Endodermal cell (in vitro differentiated cells): ENCODE results near the gene BCL7B. TPM values are rescaled to one million over a fixed set of nuclear protein-coding genes. Genes with fewer than 3 reads are reported as not detected.

Experiments used
- DNase-seq: peaks from one replicate; pipeline ENCODE4 v3.0.0-alpha.2; 2017
- H3K27ac ChIP-seq: 2 replicates; pipeline ENCODE4 v1.5.1; 2013; ENCODE audit warnings: mild to moderate bottlenecking, low read depth, low read length, moderate library complexity
- H3K27me3 ChIP-seq: 2 replicates; pipeline ENCODE4 v1.6.1; 2013; ENCODE audit warnings: mild to moderate bottlenecking, low read length, moderate library complexity; ENCODE audit not compliant: insufficient read depth, control insufficient read depth, poor library complexity, severe bottlenecking
- H3K36me3 ChIP-seq: 2 replicates; pipeline ENCODE4 v1.7.0; 2013; ENCODE audit warnings: mild to moderate bottlenecking, low read length, moderate library complexity; ENCODE audit not compliant: control insufficient read depth, insufficient read depth
- H3K4me1 ChIP-seq: one replicate; pipeline ENCODE4 v1.7.0; 2013; ENCODE audit warnings: low read length; ENCODE audit not compliant: control insufficient read depth, insufficient read depth
- H3K4me3 ChIP-seq: 2 replicates; pipeline ENCODE4 v1.5.1; 2013; ENCODE audit warnings: mild to moderate bottlenecking, low read length, moderate library complexity
- H3K9ac ChIP-seq: 2 replicates; pipeline ENCODE4 v1.6.1; 2013; ENCODE audit warnings: mild to moderate bottlenecking, low read length, moderate library complexity; ENCODE audit not compliant: poor library complexity, severe bottlenecking; ENCODE audit errors: extremely low read depth
- H3K9me3 ChIP-seq: 2 replicates; pipeline ENCODE4 v1.6.1; 2013; ENCODE audit warnings: mild to moderate bottlenecking, low read length, moderate library complexity; ENCODE audit not compliant: control insufficient read depth
- H3K27ac Mint-ChIP-seq: 2 replicates; pipeline ENCODE4 v1.8.0; 2020; ENCODE audit warnings: mixed read lengths
- H3K27me3 Mint-ChIP-seq: 2 replicates; pipeline ENCODE4 v1.8.0; 2021; ENCODE audit warnings: mild to moderate bottlenecking, mixed read lengths; ENCODE audit not compliant: insufficient read depth
- H3K36me3 Mint-ChIP-seq: 2 replicates; pipeline ENCODE4 v1.8.0; 2020; ENCODE audit warnings: low read depth, mixed read lengths
- H3K4me1 Mint-ChIP-seq: 2 replicates; pipeline ENCODE4 v1.8.0; 2020; ENCODE audit warnings: mixed read lengths
- H3K4me3 Mint-ChIP-seq: 2 replicates; pipeline ENCODE4 v1.8.0; 2020; ENCODE audit warnings: mild to moderate bottlenecking, moderate library complexity, mixed read lengths
- H3K9me3 Mint-ChIP-seq: 2 replicates; pipeline ENCODE4 v1.8.0; 2020; ENCODE audit warnings: mild to moderate bottlenecking, mixed read lengths
- WGBS, 2 experiments: methylation state at CpG; one replicate each; pipeline versions ENCODE4 v1.1.5 to v1.1.7; 2013; ENCODE audit warnings: missing lambda C conversion rate in 2 of 2, mixed read lengths in 1 of 2; ENCODE audit not compliant: insufficient coverage in 1 of 2, insufficient read length in 1 of 2; 5-methylcytosine and 5-hydroxymethylcytosine counted together
- total RNA-seq, 2 donors: library from RNA; stranded (reverse); fragmentation: NEBNext Ultra II Directional in 1 of 2; extraction: Animal tissue kit (Norgen Biotek cat#: 25700) in 1 of 2; gene quantifications; 2 replicates in 1 of 2; 3 replicates in 1 of 2; pipeline ENCODE4 v1.2.1, GENCODE V29; 2021
- TF ChIP-seq, protein P1 (sequence below): fragments of 200-600 bp; sonication (generic); conservative IDR thresholded peaks from 2 replicates; pipeline ENCODE4 v1.5.0; 2021; ENCODE audit warnings: antibody characterized with exemption, mild to moderate bottlenecking

The BCL7B gene
- total RNA-seq, 2 donors from 2014 or later, result 31.0 to 37.7 TPM

DNA sequence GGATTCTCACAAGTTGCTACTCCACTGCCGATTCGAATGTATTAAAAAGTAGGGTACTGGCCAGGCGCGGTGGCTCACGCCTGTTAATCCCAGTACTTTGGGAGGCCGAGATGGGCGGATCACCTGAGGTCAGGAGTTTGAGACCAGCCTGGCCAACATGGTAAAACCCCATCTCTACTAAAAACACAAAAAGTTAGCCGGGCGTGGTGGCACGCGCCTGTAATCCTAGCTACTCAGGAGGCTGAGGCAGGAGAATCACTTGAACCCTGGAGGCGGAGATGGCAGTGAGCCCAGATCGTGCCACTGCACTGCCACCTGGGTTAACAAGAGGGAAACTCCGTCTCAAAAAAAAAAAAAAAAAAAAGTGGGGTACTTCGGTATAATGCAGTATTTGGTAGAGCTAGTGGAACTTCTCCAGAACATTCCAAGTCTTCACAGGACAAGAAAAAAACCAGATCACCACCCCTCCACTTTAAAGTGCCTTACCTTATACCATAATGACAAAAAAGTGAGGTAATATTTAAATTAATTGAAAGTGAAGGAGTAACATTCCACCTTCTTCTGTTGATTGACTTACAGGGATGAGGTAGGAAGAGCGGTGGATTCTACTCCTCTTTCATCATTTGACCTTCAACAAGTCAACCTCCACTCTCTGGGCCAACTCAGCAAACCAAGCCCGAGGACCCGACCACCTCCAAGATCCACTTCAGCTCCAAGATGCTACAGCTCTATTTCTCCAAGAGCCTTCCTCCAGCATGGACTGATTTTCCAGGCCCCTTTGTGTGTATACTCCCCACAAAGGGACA lies 37.4 kb downstream of the BCL7B start:
- H3K27me3 ChIP-seq, result no peaks in the 10 kb centered on the region
- H3K9ac ChIP-seq, result peak overlapping the region; percentile 57
- Mint-ChIP-seq H3K27me3 (no peaks in the 10 kb centered on the region), H3K27ac (peak overlapping the region; percentile 84), H3K9me3 (no peaks in the 10 kb centered on the region), H3K36me3 (peaks cover 40% of the 10 kb centered on the region), H3K4me3 (peak overlapping the region; percentile 76), H3K4me1 (peaks cover 27% of the 10 kb centered on the region)
- H3K9me3 ChIP-seq, result peaks cover 6% of the 10 kb centered on the region
- TF ChIP-seq, protein P1, sequence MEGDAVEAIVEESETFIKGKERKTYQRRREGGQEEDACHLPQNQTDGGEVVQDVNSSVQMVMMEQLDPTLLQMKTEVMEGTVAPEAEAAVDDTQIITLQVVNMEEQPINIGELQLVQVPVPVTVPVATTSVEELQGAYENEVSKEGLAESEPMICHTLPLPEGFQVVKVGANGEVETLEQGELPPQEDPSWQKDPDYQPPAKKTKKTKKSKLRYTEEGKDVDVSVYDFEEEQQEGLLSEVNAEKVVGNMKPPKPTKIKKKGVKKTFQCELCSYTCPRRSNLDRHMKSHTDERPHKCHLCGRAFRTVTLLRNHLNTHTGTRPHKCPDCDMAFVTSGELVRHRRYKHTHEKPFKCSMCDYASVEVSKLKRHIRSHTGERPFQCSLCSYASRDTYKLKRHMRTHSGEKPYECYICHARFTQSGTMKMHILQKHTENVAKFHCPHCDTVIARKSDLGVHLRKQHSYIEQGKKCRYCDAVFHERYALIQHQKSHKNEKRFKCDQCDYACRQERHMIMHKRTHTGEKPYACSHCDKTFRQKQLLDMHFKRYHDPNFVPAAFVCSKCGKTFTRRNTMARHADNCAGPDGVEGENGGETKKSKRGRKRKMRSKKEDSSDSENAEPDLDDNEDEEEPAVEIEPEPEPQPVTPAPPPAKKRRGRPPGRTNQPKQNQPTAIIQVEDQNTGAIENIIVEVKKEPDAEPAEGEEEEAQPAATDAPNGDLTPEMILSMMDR, result peak; percentile 12
- H3K4me3 ChIP-seq, result peak overlapping the region; percentile 90
- H3K36me3 ChIP-seq, result peaks cover 43% of the 10 kb centered on the region
- DNase-seq, result no peak
- WGBS, 2 experiments, result 76 to 89% methylated on average over 15 to 17 of the region's 18 CpGs
- H3K4me1 ChIP-seq, result no peaks in the 10 kb centered on the region
- H3K27ac ChIP-seq, result no peak overlapping the region

DNA sequence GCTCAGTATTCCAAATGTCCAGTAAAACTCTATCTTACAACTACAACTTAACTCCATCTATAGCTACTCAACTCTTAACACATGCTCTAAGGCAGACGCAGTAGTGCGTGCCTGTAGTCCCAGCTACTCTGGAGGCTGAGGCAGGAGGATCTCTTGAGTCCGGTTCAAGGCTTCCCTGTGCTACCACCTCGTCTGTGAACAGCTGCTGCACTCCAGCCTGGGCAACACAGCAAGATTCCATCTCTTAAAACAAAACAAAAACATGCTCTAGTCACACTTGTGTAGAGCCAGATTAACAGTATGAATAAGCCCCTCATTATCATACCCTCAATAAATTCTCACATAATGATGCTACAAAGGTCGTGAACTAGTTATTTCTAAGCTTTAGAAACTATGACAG lies 39.0 kb downstream of the BCL7B start:
- 92 to 95% methylated on average over 5 of the region's 5 CpGs for WGBS, 2 experiments
- no peaks in the 10 kb centered on the region for H3K9me3 Mint-ChIP-seq
- peaks cover 55% of the 10 kb centered on the region for H3K36me3 ChIP-seq

DNA sequence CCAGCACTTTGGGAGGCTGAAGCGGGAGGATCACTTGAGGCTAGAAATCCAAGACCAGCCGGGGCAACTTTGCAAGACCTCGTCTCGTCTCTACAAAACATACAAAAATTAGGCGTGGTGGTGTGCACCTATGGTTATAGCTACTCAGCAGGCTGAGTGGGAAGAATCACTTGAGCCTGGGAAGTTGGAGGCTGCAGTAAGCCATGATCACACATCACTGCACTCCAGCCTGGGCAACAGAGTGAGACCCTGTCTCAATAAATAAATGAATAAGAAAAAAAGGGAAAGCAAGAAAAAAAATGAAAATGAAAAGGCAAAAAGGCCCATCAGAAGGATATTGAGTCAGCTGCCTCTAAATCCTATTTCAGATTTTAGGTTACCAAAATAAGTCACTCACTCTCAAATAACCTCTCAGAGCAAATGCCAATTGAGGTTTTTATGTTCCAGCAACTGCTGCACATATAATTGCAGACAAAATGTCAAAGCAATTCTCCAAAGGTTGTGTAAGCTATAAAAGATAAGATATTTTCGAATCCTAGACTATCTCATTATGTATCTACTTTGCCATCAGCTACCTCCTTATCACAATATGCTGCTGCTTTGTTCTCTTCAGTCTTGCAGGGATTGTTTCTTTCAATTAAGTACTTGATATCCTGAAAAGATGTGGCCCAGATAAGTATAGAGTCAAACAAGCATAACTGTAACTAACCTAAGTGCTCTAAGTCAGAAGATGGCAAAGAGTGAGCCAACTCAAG lies 40.1 kb downstream of the BCL7B start:
- H3K9me3 ChIP-seq, result peaks cover 6% of the 10 kb centered on the region
- peaks cover 23% of the 10 kb centered on the region for H3K4me1 Mint-ChIP-seq
- no peak overlapping the region for H3K27ac Mint-ChIP-seq
- no peaks in the 10 kb centered on the region for H3K9me3 Mint-ChIP-seq
- no peaks in the 10 kb centered on the region for H3K4me1 ChIP-seq
- no peak for DNase-seq
- peaks cover 64% of the 10 kb centered on the region for H3K36me3 ChIP-seq
- H3K27me3 ChIP-seq, result no peaks in the 10 kb centered on the region
- H3K4me3 ChIP-seq, result no peak overlapping the region
- TF ChIP-seq, protein P1, result no peak
- H3K27me3 Mint-ChIP-seq, result no peaks in the 10 kb centered on the region
- no peak overlapping the region for H3K4me3 Mint-ChIP-seq
- H3K27ac ChIP-seq, result no peak overlapping the region
- 91 to 98% methylated on average over 4 to 6 of the region's 6 CpGs for WGBS, 2 experiments
- no peak overlapping the region for H3K9ac ChIP-seq
- H3K36me3 Mint-ChIP-seq, result peaks cover 59% of the 10 kb centered on the region

More for the DNA sequence above, 39.0 kb downstream of the BCL7B start:
- DNase-seq, result no peak
- Histone ChIP-seq H3K9me3 (peaks cover 6% of the 10 kb centered on the region), H3K4me3 (peak overlapping the region; percentile 90), H3K27me3 (no peaks in the 10 kb centered on the region), H3K9ac (no peak overlapping the region), H3K4me1 (no peaks in the 10 kb centered on the region), H3K27ac (no peak overlapping the region)
- H3K4me3 Mint-ChIP-seq, result peak overlapping the region; percentile 76
- TF ChIP-seq, protein P1, result no peak
- peaks cover 52% of the 10 kb centered on the region for H3K36me3 Mint-ChIP-seq
- H3K4me1 Mint-ChIP-seq, result peaks cover 23% of the 10 kb centered on the region
- no peak overlapping the region for H3K27ac Mint-ChIP-seq
- H3K27me3 Mint-ChIP-seq, result no peaks in the 10 kb centered on the region
